Kidney glomerular epithelial cell (primary cell): Measurements from ENCODE around the gene OR4F6.
A peak's percentile ranks its signal among the peaks of the same experiment; 100 is the strongest.
"Not testable (repeated sequence)": the region's sequence is repeated elsewhere in the genome, so short reads cannot be mapped to it uniquely, and the experiment has no call there.

ENCODE experiments used
- DNase-seq: peaks from one replicate; lab custom pipeline; 2025; lab: John Stamatoyannopoulos, UW

The OR4F6 gene

DNA sequence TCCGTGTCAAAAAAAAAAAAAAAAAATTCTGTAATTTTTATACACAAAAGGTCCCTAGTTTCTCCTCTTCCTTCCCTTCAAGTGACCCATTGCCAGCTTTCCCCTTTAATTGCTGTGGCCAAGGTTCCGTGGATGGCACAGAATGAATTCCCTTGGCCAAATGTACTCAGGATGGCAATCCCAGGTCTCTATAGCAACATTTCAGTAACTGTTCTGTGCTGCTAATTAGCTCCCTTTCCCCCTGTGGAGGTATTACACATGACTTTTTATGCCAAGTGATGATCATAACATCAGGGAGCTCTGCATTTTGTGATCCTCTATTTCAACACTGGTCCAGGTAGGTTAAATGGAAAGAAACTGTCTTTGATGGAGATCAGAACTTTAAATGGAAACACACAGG lies at the start of gene OR4F6:
Gene OR4F6 (plus strand): TSS at position 301 of the 400 bp plus-strand sequence. CDS start 2,211 bp downstream, outside the sequence.
- no peak for DNase-seq

GRCh38 chr15:101764669-101765339 lies 38.5 kb upstream of the OR4F6 start:
- peak; percentile 30 for DNase-seq

GRCh38 chr15:101765340-101765671 lies 38.0 kb upstream of the OR4F6 start:
- DNase-seq: not testable (repeated sequence)

DNA sequence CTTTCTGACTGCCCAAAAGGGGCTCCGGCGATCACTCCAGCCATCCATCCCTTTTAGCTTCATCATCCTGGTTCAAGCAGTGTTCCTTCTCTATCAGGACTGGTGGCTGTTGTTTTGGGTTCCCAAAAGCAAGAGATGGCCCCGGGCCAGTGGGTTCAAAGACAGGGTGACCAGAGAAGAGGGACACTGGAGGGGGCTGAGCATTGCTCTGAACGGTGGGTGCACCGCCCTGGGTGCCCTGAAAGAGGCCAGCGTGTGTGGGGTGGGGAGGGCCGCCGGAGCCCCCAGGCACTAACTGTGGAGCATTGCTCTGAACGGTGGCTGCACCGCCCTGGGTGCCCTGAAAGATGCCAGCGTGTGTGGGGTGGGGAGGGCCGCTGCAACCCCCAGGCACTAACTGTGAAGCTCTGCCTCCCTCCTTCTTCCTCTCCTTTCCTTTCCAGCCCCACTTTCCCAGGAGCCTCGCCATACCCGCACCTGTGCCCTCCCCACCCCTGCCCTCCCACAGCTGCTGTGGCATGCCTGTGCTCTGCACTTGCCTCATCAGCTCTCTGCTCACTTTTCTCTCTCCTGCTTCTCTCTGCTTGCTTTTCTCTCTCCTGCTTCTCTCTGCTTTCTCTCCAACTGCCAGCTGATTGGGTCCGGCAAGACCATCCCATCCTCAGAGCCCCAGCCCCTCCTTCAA lies 37.4 kb upstream of the OR4F6 start:
- DNase-seq: no peak

DNA sequence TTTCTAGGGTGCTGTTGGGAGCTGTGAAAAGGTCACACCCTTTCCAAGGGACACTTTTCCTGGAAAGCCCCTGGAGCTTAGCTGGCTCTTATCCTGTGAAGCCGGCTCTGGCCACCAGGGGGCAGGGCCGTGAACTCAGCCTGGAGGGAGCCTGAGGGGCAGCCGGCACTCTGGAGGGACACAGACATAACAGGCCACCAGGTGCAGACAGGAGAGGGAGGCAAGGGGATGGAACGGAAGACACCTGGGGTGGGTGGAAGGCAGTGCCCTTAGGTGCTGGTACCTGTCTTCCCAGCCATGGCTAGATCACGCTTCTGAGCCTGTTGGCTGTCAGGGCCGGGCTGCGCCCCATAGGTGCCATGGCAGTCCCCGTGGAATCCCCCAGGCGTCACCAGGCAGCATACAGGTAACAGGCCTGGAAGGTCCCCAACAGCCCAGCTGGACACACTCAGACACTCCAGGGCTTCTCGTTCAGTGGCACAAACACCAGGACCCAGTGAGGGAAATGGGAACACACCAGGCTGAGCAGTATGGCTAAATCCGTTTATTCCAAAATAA lies 36.1 kb upstream of the OR4F6 start:
- not testable (repeated sequence) for DNase-seq

DNA sequence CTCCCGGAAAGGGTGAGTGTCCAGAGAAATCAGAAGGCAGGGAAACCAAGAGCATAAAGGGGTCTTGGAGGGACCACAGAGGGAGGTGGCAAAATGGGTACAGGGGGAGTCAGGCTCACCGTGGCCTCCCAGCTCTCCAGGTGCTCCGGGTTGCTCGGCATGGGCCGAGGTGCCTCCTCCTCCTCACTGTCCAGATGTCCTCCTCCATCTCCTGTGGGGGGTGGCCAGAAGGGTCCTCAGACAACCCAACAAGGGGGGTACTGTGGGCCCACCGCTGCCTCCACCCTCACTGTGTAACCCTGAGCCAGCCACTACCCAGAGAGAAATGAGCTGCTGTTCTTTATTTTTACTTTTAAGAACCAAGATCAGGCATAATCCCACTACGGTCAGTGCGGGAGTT lies 30.4 kb upstream of the OR4F6 start:
- DNase-seq: no peak

- no peak for DNase-seq
Measured at GRCh38 chr15:101773496-101774100, 29.7 kb upstream of the OR4F6 start.

DNA sequence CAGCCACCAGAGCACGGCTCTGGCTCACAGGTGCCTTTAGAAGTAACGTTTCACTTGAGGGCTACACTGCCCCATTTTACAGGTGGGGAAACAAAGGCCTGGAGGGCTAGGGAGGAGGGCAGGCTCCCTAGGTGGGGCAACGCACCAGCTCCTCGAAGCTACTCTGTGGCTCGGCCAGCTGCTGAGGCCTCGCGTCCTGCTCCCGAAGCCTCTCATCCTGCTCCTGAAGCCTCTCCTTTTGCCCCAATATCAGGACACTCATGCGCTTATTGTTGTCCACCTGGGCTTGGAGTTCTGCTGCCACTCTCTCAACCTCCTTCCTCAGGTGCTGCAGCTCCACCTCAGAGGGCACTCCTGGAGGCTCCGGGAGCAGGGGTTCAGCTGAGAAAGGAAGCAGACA lies 28.2 kb upstream of the OR4F6 start:
- no peak for DNase-seq

GRCh38 chr15:101778576-101778975 lies 24.7 kb upstream of the OR4F6 start:
- DNase-seq: not testable (repeated sequence)

DNA sequence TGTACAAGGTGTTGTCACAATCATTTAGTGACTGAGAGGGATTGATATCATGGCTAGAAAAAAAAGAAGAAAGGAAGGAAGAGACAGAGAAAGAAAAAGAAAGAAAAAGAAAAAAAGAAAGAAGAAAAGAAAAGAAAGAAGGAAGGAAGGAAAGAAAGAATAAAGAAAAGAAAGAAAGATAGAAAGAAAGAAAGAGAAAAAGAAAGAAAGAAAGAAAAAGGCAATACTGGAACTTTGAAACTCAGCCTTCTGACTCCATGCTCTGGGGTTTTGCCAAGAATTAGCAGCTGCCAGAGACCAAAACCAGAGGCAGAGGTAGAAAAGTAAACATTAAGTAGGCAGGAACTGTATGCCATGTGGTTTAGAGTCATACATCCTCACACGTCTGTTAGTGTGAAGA lies 23.1 kb upstream of the OR4F6 start:
- peak; percentile 27 for DNase-seq

DNA sequence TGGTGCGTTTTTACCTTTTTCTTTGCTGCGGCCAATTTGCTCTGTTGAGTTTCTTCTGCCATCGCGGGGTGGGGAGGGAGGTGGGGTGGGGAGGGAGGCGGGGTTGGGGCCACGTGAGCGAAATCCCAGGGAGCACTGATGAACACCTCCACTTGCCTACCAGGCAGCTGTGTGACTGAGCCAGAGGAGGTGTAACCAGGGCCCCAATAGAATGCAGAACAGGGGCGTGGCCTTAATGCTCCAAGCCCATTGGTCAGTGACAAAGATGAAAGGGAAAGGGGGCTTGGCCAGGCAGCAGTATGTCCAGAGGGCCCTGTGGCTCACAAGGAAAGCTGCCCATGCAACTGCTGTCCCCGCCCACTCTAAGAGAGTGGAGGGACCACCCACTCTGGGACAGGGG lies 21.4 kb upstream of the OR4F6 start:
- no peak for DNase-seq

GRCh38 chr15:101784644-101785043 lies 18.7 kb upstream of the OR4F6 start:
- DNase-seq: no peak

GRCh38 chr15:101786422-101786821 lies 16.9 kb upstream of the OR4F6 start:
- not testable (repeated sequence) for DNase-seq

DNA sequence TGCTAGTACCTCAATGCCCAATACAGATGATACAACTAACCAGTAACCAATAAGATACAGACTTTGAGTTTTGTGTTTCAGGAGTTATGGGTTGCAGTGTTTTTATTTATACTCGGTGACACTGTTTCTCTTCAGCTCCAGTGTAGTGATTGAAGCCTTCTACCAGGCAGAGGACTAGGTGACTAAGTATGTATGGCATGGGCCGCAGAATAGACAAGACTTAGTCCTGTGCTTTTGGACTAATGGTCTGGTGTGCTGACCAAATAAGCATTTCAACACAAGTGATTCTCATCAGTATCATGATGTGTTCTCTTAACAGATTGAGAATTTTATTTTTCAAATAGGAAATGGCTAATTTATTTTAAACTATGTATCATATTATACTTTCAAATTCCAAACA lies 15.3 kb upstream of the OR4F6 start:
- DNase-seq: not testable (repeated sequence)

- DNase-seq: not testable (repeated sequence)
Measured at GRCh38 chr15:101788503-101789269, 14.6 kb upstream of the OR4F6 start.

GRCh38 chr15:101790748-101791147 lies 12.6 kb upstream of the OR4F6 start:
- not testable (repeated sequence) for DNase-seq

GRCh38 chr15:101793981-101794380 lies 9.3 kb upstream of the OR4F6 start:
- not testable (repeated sequence) for DNase-seq

DNA sequence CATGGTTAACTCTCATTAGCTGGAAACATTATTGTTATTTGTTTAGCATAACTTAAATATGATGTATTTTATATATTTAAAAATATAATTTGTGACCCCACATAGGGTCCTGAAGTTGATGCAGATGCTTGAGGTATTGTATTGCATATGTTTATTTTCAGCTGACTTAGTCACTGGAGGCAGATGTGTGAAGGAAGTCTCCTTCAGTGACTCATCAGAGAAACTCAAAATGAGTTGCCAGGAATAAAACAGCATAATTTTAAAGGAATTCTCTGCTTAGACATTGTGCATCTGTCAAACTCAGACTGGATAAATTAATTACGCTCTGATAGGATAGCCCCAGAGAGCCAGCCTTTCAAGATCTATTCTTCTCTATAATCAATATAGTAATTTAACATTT lies 7.9 kb upstream of the OR4F6 start:
- DNase-seq: peak; percentile 50

DNA sequence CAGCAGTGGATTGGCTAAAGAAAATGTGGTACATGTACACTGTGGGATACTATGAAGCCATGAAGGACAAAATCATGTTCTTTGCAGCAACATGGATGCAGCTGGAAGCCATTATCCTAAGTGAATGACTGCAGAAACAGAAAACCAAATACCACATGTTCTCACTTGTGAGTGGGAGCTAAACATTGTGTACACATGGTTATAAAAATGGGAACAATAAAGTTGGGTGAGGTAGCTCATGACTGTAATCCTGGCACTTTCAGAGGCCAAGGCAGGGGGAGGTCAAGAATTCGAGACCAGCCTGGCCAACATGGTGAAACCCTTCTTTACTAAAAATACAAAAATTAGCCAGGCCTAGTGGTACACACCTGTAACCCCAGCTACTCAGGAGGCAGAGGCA lies 3.6 kb upstream of the OR4F6 start:
- DNase-seq: no peak

- no peak for DNase-seq
Measured at GRCh38 chr15:101801048-101801447, 2.3 kb upstream of the OR4F6 start.

- no peak for DNase-seq
Measured at GRCh38 chr15:101803676-101804075, 367 bp downstream of the OR4F6 start.

- DNase-seq: no peak
Measured at GRCh38 chr15:101804375-101804774, 1.1 kb downstream of the OR4F6 start.
